GM18511 (cell line): ENCODE data around the gene CHD8.

Source experiments
- ATAC-seq: cut with Tn5 transposase; IDR thresholded peaks from one replicate; pipeline ENCODE4 v1.9.1; 2021; ENCODE audit warnings: mild to moderate bottlenecking, moderate library complexity; ENCODE audit not compliant: unreplicated experiment

Gene CHD8

GRCh38 chr14:21437063-21437901 is 18.6 kb downstream of the CHD8 start:
- ATAC-seq, result peak; percentile 99

- peak; percentile 14 for ATAC-seq
These were observed 19.3 kb downstream of the CHD8 start for GRCh38 chr14:21436567-21437062.

GRCh38 chr14:21431126-21431525 is 24.8 kb downstream of the CHD8 start:
- ATAC-seq, result no peak

- no peak for ATAC-seq
These were observed 27.0 kb downstream of the CHD8 start for GRCh38 chr14:21428930-21429329.

GRCh38 chr14:21426692-21427091 is 29.2 kb downstream of the CHD8 start:
- ATAC-seq, result no peak

- no peak for ATAC-seq
These were observed 36.4 kb downstream of the CHD8 start for GRCh38 chr14:21419528-21419927.

- no peak for ATAC-seq
These were observed 40.6 kb downstream of the CHD8 start for GRCh38 chr14:21415329-21415728.

GRCh38 chr14:21414137-21414631 is 41.7 kb downstream of the CHD8 start:
- ATAC-seq, result no peak

- no peak for ATAC-seq
These were observed 47.8 kb downstream of the CHD8 start for GRCh38 chr14:21408147-21408546.

GRCh38 chr14:21406213-21406612 is 49.7 kb downstream of the CHD8 start:
- ATAC-seq, result no peak

- no peak for ATAC-seq
These were observed 50.8 kb downstream of the CHD8 start for GRCh38 chr14:21405097-21405496.

GRCh38 chr14:21399311-21399870 is 56.5 kb downstream of the CHD8 start:
- ATAC-seq, result no peak

GRCh38 chr14:21398901-21399300 is 57.0 kb downstream of the CHD8 start:
- ATAC-seq, result no peak

GRCh38 chr14:21395450-21395849 is 60.5 kb downstream of the CHD8 start:
- ATAC-seq, result no peak

GRCh38 chr14:21385188-21385904 is 70.6 kb downstream of the CHD8 start:
- ATAC-seq, result peak; percentile 39

- peak; percentile 29 for ATAC-seq
These were observed 71.5 kb downstream of the CHD8 start for GRCh38 chr14:21384494-21384851.

- ATAC-seq, result peak; percentile 88
These were observed 72.0 kb downstream of the CHD8 start, which contains the start of gene SUPT16H for GRCh38 chr14:21383848-21384493. Gene SUPT16H, minus strand, starts transcription at chr14:21384019. Its CDS starts 92 bp downstream, at chr14:21383927.

- ATAC-seq, result peak; percentile 48
These were observed 72.8 kb downstream of the CHD8 start for GRCh38 chr14:21382886-21383847.

- no peak for ATAC-seq
These were observed 73.8 kb downstream of the CHD8 start for GRCh38 chr14:21382095-21382494.

GRCh38 chr14:21379338-21379737 is 76.6 kb downstream of the CHD8 start:
- no peak for ATAC-seq
